SK-N-SH treated with all-trans-retinoic acid at 6 μM for 48 hours (cell line): ENCODE results near the gene NOL9.

Experiments used
- ATAC-seq: fragments of 200-7000 bp; cut with Tn5 transposase; 3 replicates; pipeline ENCODE4 v1.9.1; 2020; ENCODE audit warnings: mild to moderate bottlenecking, moderate library complexity
- ARNTL ChIP-seq: fragments of 450-650 bp; formaldehyde crosslinking; IDR thresholded peaks from 2 replicates; pipeline ENCODE4 v1.5.0; 2020; ENCODE audit warnings: low read depth, mild to moderate bottlenecking, moderate library complexity, borderline replicate concordance
- CREB5 ChIP-seq: fragments of 250-450 bp; sonication (Bioruptor Pico); IDR thresholded peaks from 2 replicates; pipeline ENCODE4 v1.5.1; 2020; ENCODE audit warnings: low read depth, mild to moderate bottlenecking, moderate library complexity
- CSDC2 ChIP-seq: fragments of 250-450 bp; sonication (Bioruptor Pico); IDR thresholded peaks from 2 replicates; pipeline ENCODE4 v1.5.0; 2020; ENCODE audit warnings: mild to moderate bottlenecking, moderate library complexity
- CSRNP3 ChIP-seq: fragments of 250-450 bp; sonication (Bioruptor Pico); IDR thresholded peaks from 2 replicates; pipeline ENCODE4 v1.5.1; 2021; ENCODE audit warnings: mild to moderate bottlenecking, moderate library complexity
- ESRRG ChIP-seq: fragments of 250-450 bp; sonication (Bioruptor Pico); IDR thresholded peaks from 2 replicates; pipeline ENCODE4 v1.6.1; 2021; ENCODE audit warnings: mild to moderate bottlenecking
- GLIS3 ChIP-seq: fragments of 250-450 bp; sonication (Bioruptor Pico); IDR thresholded peaks from 2 replicates; pipeline ENCODE4 v1.5.0; 2020; ENCODE audit warnings: mild to moderate bottlenecking, moderate library complexity
- ISL1 ChIP-seq: fragments of 250-450 bp; sonication (Bioruptor Pico); IDR thresholded peaks from 2 replicates; pipeline ENCODE4 v2.1.2; 2022; ENCODE audit warnings: mild to moderate bottlenecking, moderate library complexity
- PATZ1 ChIP-seq: fragments of 250-450 bp; sonication (Bioruptor Pico); IDR thresholded peaks from 2 replicates; pipeline ENCODE4 v1.8.0; 2020; ENCODE audit warnings: mild to moderate bottlenecking, moderate library complexity, borderline replicate concordance
- PPARA ChIP-seq: fragments of 250-450 bp; sonication (Bioruptor Pico); IDR thresholded peaks from 2 replicates; pipeline ENCODE4 v1.5.0; 2020; ENCODE audit warnings: mild to moderate bottlenecking, borderline replicate concordance
- RARB ChIP-seq: fragments of 250-450 bp; sonication (Bioruptor Pico); IDR thresholded peaks from 2 replicates; pipeline ENCODE4 v1.8.0; 2021; ENCODE audit warnings: mild to moderate bottlenecking, moderate library complexity
- SNAI2 ChIP-seq: fragments of 250-450 bp; sonication (Bioruptor Pico); IDR thresholded peaks from 2 replicates; pipeline ENCODE4 v1.5.0; 2020; ENCODE audit warnings: mild to moderate bottlenecking, moderate library complexity
- TCF4 ChIP-seq: fragments of 250-450 bp; sonication (Bioruptor Pico); IDR thresholded peaks from 2 replicates; pipeline ENCODE4 v1.8.0; 2021; ENCODE audit warnings: mild to moderate bottlenecking, moderate library complexity, borderline replicate concordance
- TOX ChIP-seq: fragments of 250-450 bp; sonication (Bioruptor Pico); IDR thresholded peaks from 2 replicates; pipeline ENCODE4 v1.8.0; 2021; ENCODE audit warnings: mild to moderate bottlenecking, moderate library complexity, borderline replicate concordance
- TSHZ2 ChIP-seq: fragments of 250-450 bp; sonication (Bioruptor Pico); IDR thresholded peaks from 2 replicates; pipeline ENCODE4 v1.5.0; 2020; ENCODE audit warnings: mild to moderate bottlenecking, moderate library complexity
- ZC3H10 ChIP-seq: fragments of 250-450 bp; sonication (Bioruptor Pico); IDR thresholded peaks from 2 replicates; pipeline ENCODE4 v1.5.1; 2021; ENCODE audit warnings: mild to moderate bottlenecking, moderate library complexity
- ZFP3 ChIP-seq: fragments of 250-450 bp; sonication (Bioruptor Pico); IDR thresholded peaks from 2 replicates; pipeline ENCODE4 v1.5.0; 2020; ENCODE audit warnings: mild to moderate bottlenecking, moderate library complexity
- ZFP30 ChIP-seq: fragments of 450-650 bp; formaldehyde crosslinking; IDR thresholded peaks from 2 replicates; pipeline ENCODE4 v1.5.0; 2022; ENCODE audit warnings: mild to moderate bottlenecking, moderate library complexity
- ZNF565 ChIP-seq: fragments of 450-650 bp; formaldehyde crosslinking; conservative IDR thresholded peaks from 2 replicates; pipeline ENCODE4 v1.5.0; 2020; ENCODE audit warnings: low read depth, mild to moderate bottlenecking, moderate library complexity
- ZNF70 ChIP-seq: fragments of 450-650 bp; formaldehyde crosslinking; IDR thresholded peaks from 2 replicates; pipeline ENCODE4 v1.5.0; 2020; ENCODE audit warnings: mild to moderate bottlenecking, moderate library complexity
- ZNF8 ChIP-seq: fragments of 450-650 bp; formaldehyde crosslinking; IDR thresholded peaks from 2 replicates; pipeline ENCODE4 v1.5.0; 2020; ENCODE audit warnings: mild to moderate bottlenecking, moderate library complexity

Gene NOL9

GRCh38 chr1:6472391-6472790 is 81.9 kb downstream of the NOL9 start (continued):
- TF ChIP-seq TSHZ2 (CRISPR knock-in tag) (no peak), ZNF8 (CRISPR knock-in tag) (no peak), CSRNP3 (CRISPR knock-in tag) (no peak)

GRCh38 chr1:6471970-6472368 is 82.3 kb downstream of the NOL9 start:
- TF ChIP-seq CREB5 (CRISPR knock-in tag) = no peak
- no peak for TF ChIP-seq ZNF70 (CRISPR knock-in tag)
- TF ChIP-seq PPARA = no peak
- no peak for TF ChIP-seq ZNF565 (CRISPR knock-in tag)
- no peak for TF ChIP-seq ISL1 (CRISPR knock-in tag)
- no peak for TF ChIP-seq TSHZ2 (CRISPR knock-in tag)
- TF ChIP-seq CSDC2 = no peak
- no peak for TF ChIP-seq GLIS3 (CRISPR knock-in tag)
- no peak for TF ChIP-seq ARNTL (CRISPR knock-in tag)
- TF ChIP-seq ESRRG (CRISPR knock-in tag) = no peak
- no peak for TF ChIP-seq TCF4
- TF ChIP-seq PATZ1 (CRISPR knock-in tag) = no peak
- TF ChIP-seq ZFP30 = no peak
- no peak for TF ChIP-seq ZC3H10 (CRISPR knock-in tag)
- TF ChIP-seq SNAI2 (CRISPR knock-in tag) = no peak
- no peak for TF ChIP-seq TOX
- no peak for TF ChIP-seq ZFP3
- no peak for TF ChIP-seq ZNF8 (CRISPR knock-in tag)
- no peak for TF ChIP-seq RARB (CRISPR knock-in tag)
- no peak for TF ChIP-seq CSRNP3 (CRISPR knock-in tag)
- no peak for ATAC-seq
